HepG2 (cell line): ENCODE measurements around the gene SFPQ. TPM values are rescaled to one million over a fixed set of nuclear protein-coding genes. Genes with fewer than 3 reads are reported as not detected.

Source experiments
- ATAC-seq: fragments of 200-7000 bp; cut with Tn5 transposase; 3 replicates; pipeline ENCODE4 v1.9.1; 2020; ENCODE audit warnings: mild to moderate bottlenecking, moderate library complexity
- BruUV-seq: library from RNA; stranded (reverse); fragments of 400-500 nt; replicated peaks from 2 replicates; lab custom pipeline; 2021; lab: Mats Ljungman, UMichigan
- CTCF ChIA-PET: fragments of 300-600 bp; formaldehyde crosslinking; extraction: SDS; loops from one replicate; lab custom pipeline; 2021; ENCODE audit warnings: low total read pairs, inconsistent platforms, low intra/inter-chr PET ratio; lab: Yijun Ruan, JAX
- POLR2A ChIA-PET: fragments of 350-600 bp; sonication (Branson Sonifier 250); formaldehyde crosslinking; loops from one replicate; lab custom pipeline; 2020; ENCODE audit warnings: antibody characterized with exemption, inconsistent platforms; lab: Yijun Ruan, JAX
- DNase-seq: peaks from one replicate; pipeline ENCODE4 v3.0.0-alpha.2; 2015; ENCODE audit warnings: low spot score
- FAIRE-seq: peaks from 3 replicates; lab custom pipeline; 2011; peaks lifted over from hg19 to GRCh38; lab: Jason Lieb, UNC
- H2AFZ ChIP-seq: one replicate; pipeline ENCODE4 v1.6.1; 2011; ENCODE audit warnings: low read length, inconsistent platforms
- H3K27ac ChIP-seq: fragments of 300-600 bp; 3 replicates; pipeline ENCODE4 v1.8.0; 2011; ENCODE audit warnings: mixed run types, mild to moderate bottlenecking, mixed read lengths, low read length, inconsistent platforms; ENCODE audit not compliant: insufficient read depth; ENCODE audit errors: extremely low read length
- H3K27me3 ChIP-seq, 2 experiments: fragments of 200-600 bp in 1 of 2; 2 replicates in 1 of 2; 3 replicates in 1 of 2; pipeline versions ENCODE4 v1.6.0 to v1.8.0; 2011; ENCODE audit warnings: low read length in 2 of 2, mild to moderate bottlenecking in 2 of 2, moderate library complexity in 2 of 2, inconsistent platforms in 1 of 2; ENCODE audit not compliant: insufficient read depth in 2 of 2, control insufficient read depth in 1 of 2
- H3K36me3 ChIP-seq, 2 experiments: fragments of 200-600 bp in 1 of 2; replicated peaks in 1 of 2; 2 replicates in 1 of 2; 3 replicates in 1 of 2; pipeline versions ENCODE4 v1.5.1 to v1.8.0; 2011; ENCODE audit warnings: low read length in 2 of 2, inconsistent platforms in 1 of 2; ENCODE audit not compliant: insufficient read depth in 2 of 2, control insufficient read depth in 1 of 2
- H3K4me1 ChIP-seq: 2 replicates; pipeline ENCODE4 v1.5.1; 2012; ENCODE audit warnings: low read length, inconsistent platforms; ENCODE audit not compliant: insufficient read depth
- H3K4me2 ChIP-seq: 2 replicates; pipeline ENCODE4 v1.6.0; 2011; ENCODE audit warnings: low read depth, low read length, inconsistent platforms
- H3K4me3 ChIP-seq, 3 experiments: fragments of 200-600 bp in 1 of 3; sonication (generic), shearing (Covaris generic) in 1 of 3; replicated peaks in 1 of 3; 2 replicates each; pipeline ENCODE4 v1.5.1; 2011 to 2016; ENCODE audit warnings: low read length in 3 of 3, inconsistent platforms in 2 of 3, low read depth in 2 of 3, mild to moderate bottlenecking in 2 of 3, control low read depth in 1 of 3, mixed read lengths in 1 of 3; ENCODE audit not compliant: insufficient read depth in 1 of 3
- H3K79me2 ChIP-seq: one replicate; pipeline ENCODE4 v1.6.1; 2011; ENCODE audit warnings: low read length, inconsistent platforms; ENCODE audit not compliant: insufficient read depth
- H3K9ac ChIP-seq: 2 replicates; pipeline ENCODE4 v1.6.0; 2011; ENCODE audit warnings: mild to moderate bottlenecking, low read depth, low read length, inconsistent platforms; ENCODE audit not compliant: insufficient read depth
- H3K9me3 ChIP-seq: 2 replicates; pipeline ENCODE4 v1.5.1; 2012; ENCODE audit warnings: mild to moderate bottlenecking, low read length
- H4K20me1 ChIP-seq: 2 replicates; pipeline ENCODE4 v1.6.0; 2011; ENCODE audit warnings: inconsistent platforms, mild to moderate bottlenecking, low read length, moderate library complexity; ENCODE audit not compliant: insufficient read depth
- FOSL2 ChIP-seq: sonication (generic); formaldehyde crosslinking; IDR thresholded peaks from 2 replicates; pipeline ENCODE4 v1.4.0; 2020; ENCODE audit warnings: missing genetic modification reagents
- HDAC6 ChIP-seq: fragments of 200-600 bp; sonication (generic); IDR thresholded peaks from 2 replicates; pipeline ENCODE4 v1.7.0; 2017; ENCODE audit warnings: mild to moderate bottlenecking, antibody characterized with exemption, low read length, low read depth
- MLLT10 ChIP-seq: sonication (generic); formaldehyde crosslinking; IDR thresholded peaks from 2 replicates; pipeline ENCODE4 v1.4.0; 2020; ENCODE audit warnings: missing genetic modification reagents
- MXD4 ChIP-seq: IDR thresholded peaks from 2 replicates; pipeline ENCODE4 v1.6.1; 2016; ENCODE audit warnings: mild to moderate bottlenecking, missing biosample characterization, missing genetic modification reagents
- PHF20 ChIP-seq: sonication (generic); formaldehyde crosslinking; IDR thresholded peaks from 2 replicates; pipeline ENCODE4 v1.5.0; 2020; ENCODE audit warnings: mild to moderate bottlenecking, missing genetic modification reagents
- RBFOX2 ChIP-seq: fragments of 200-400 bp; formaldehyde crosslinking; IDR thresholded peaks from 2 replicates; pipeline ENCODE4 v1.6.1; 2017; ENCODE audit warnings: low read depth, mild to moderate bottlenecking, low read length
- SIN3B ChIP-seq: fragments of 150-350 bp; IDR thresholded peaks from 2 replicates; pipeline ENCODE4 v1.6.1; 2014; ENCODE audit warnings: low read length
- ZBTB14 ChIP-seq: sonication (generic); formaldehyde crosslinking; IDR thresholded peaks from 2 replicates; pipeline ENCODE4 v1.4.0; 2020; ENCODE audit warnings: missing genetic modification reagents
- ZFP1 ChIP-seq: IDR thresholded peaks from 2 replicates; pipeline ENCODE4 v1.6.1; 2016
- ZNF142 ChIP-seq: sonication (generic); formaldehyde crosslinking; IDR thresholded peaks from 2 replicates; pipeline ENCODE4 v1.4.0; 2020; ENCODE audit warnings: missing genetic modification reagents
- ZNF451 ChIP-seq: sonication (generic); formaldehyde crosslinking; IDR thresholded peaks from 2 replicates; pipeline ENCODE4 v1.5.0; 2020; ENCODE audit warnings: mild to moderate bottlenecking, missing genetic modification reagents
- ZNF597 ChIP-seq: sonication (generic); formaldehyde crosslinking; IDR thresholded peaks from 2 replicates; pipeline ENCODE4 v1.5.0; 2020; ENCODE audit warnings: missing genetic modification reagents
- ZNF800 ChIP-seq: sonication (generic); formaldehyde crosslinking; IDR thresholded peaks from 2 replicates; pipeline ENCODE4 v1.4.0; 2020; ENCODE audit warnings: missing genetic modification reagents
- WGBS: methylation state at CpG from one replicate; pipeline ENCODE4 v1.1.6; 2017; ENCODE audit warnings: low lambda C conversion rate; 5-methylcytosine and 5-hydroxymethylcytosine counted together
- in situ Hi-C: cut with HindIII; loops from 2 replicates; pipeline ENCODE4 v1.10.0; 2017; ENCODE audit warnings: low pct_unique_long_range_greater_than_20kb; ENCODE audit not compliant: extremely low pct_ligation_motif_present
- intact Hi-C: fragments of 100-400 bp; cut with micrococcal nuclease; formaldehyde crosslinking; loops from one replicate; pipeline ENCODE4 v1.10.0; 2022; ENCODE audit not compliant: unreplicated experiment
- polyA plus RNA-seq, 8 experiments: library from polyadenylated mRNA; depleted of rRNA in 3 of 8; stranded (reverse) in 7 of 8; unstranded in 1 of 8; fragments of >200 nt; fragmentation: Illumina TruSeq in 4 of 8; extraction: Trizol in 4 of 8; gene quantifications; 2 replicates each; pipeline versions ENCODE4 v1.2.1 to v1.2.3, GENCODE V29; 2011 to 2016; ENCODE audit warnings: low read depth in 4 of 8, missing spikeins in 1 of 8, mixed read lengths in 1 of 8; ENCODE audit not compliant: insufficient read depth in 1 of 8
- total RNA-seq, 5 experiments: library from RNA; depleted of rRNA; stranded (reverse); fragments of >200 nt; fragmentation: Illumina TruSeq; extraction: Trizol; gene quantifications; 2 replicates each; pipeline ENCODE4 v1.2.3, GENCODE V29; 2016; ENCODE audit warnings: low read depth in 1 of 5

Gene SFPQ
- total and polyA plus RNA-seq, 2 of the 13 experiments (the other 11 are each of a cell fraction or from before 2014, with no cell fraction given) = 101 to 292 TPM

- FAIRE-seq (no peak), ATAC-seq (peak; percentile 8), DNase-seq (peak; percentile 49)
- no TSS peak for BruUV-seq
- H3K9me3 ChIP-seq = no peaks in the 10 kb centered on the region
- no peak overlapping the region for H3K9ac ChIP-seq
- WGBS = 83% methylated on average over 18 of the region's 20 CpGs
- peaks cover 76% of the 10 kb centered on the region for H3K4me1 ChIP-seq
- H2AFZ ChIP-seq = no peak overlapping the region
- CTCF ChIA-PET = no interaction called here
- intact Hi-C loops = no loop called here
- H3K27me3 ChIP-seq = no peaks in the 10 kb centered on the region; a peak in 1 of 5 replicates
- POLR2A ChIA-PET = interaction anchor here (0.8 to 1.0 kb wide), 2 partner anchors 10 kb away, joined by 3 to 4 read pairs; no protein-coding TSS in a partner anchor
- no peak overlapping the region for H3K27ac ChIP-seq
- H3K79me2 ChIP-seq = peaks cover 90% of the 10 kb centered on the region
- peak overlapping the region in 1 of 3 experiments; percentile 94; a peak in 1 of 6 replicates for H3K4me3 ChIP-seq
- H3K36me3 ChIP-seq = peaks cover 40 to 75% of the 10 kb centered on the region in 2 experiments
- H3K4me2 ChIP-seq = peak overlapping the region; percentile 97
- in situ Hi-C loops = no loop called here
- H4K20me1 ChIP-seq = peaks cover 81% of the 10 kb centered on the region
- TF ChIP-seq PHF20 (CRISPR knock-in tag) (0 out of 2 replicates have a peak, but pooled peaks have one; percentile 26), MXD4 (CRISPR knock-in tag) (no peak), HDAC6 (no peak), ZNF800 (CRISPR knock-in tag) (no peak), ZNF451 (no peak), ZNF142 (CRISPR knock-in tag) (0 out of 2 replicates have a peak, but pooled peaks have one; percentile 26), FOSL2 (CRISPR knock-in tag) (peak; percentile 17; the same call in 1 of the 2 replicates), MLLT10 (CRISPR knock-in tag) (no peak), ZBTB14 (CRISPR knock-in tag) (no peak), ZNF597 (CRISPR knock-in tag) (no peak), RBFOX2 (peak; percentile 71), ZFP1 (CRISPR knock-in tag) (no peak), SIN3B (no peak)
These were observed 4.2 kb downstream of the SFPQ start for GRCh38 chr1:35188578-35189392.
